ENCODE measurements around the gene CAMSAP2. TPM values are rescaled to one million over a fixed set of nuclear protein-coding genes. Genes with fewer than 3 reads are reported as not detected.

CAMSAP2 gene
- total RNA-seq, 2 experiments from 2014 or later = 2.0 to 2.4 TPM

GRCh38 chr1:200755456-200755855 is 16.8 kb downstream of the CAMSAP2 start:
- Mint-ChIP-seq H3K9me3 (no peaks in the 10 kb centered on the region), H3K27ac (no peak overlapping the region), H3K4me3 (no peak overlapping the region), H3K4me1 (peaks cover 10% of the 10 kb centered on the region), H3K36me3 (no peaks in the 10 kb centered on the region), H3K27me3 (no peaks in the 10 kb centered on the region)
- no peak for DNase-seq

- H3K9me3 Mint-ChIP-seq = no peaks in the 10 kb centered on the region
- no peak overlapping the region for H3K27ac Mint-ChIP-seq
- no peak for DNase-seq
- H3K27me3 Mint-ChIP-seq = no peaks in the 10 kb centered on the region
- peaks cover 2% of the 10 kb centered on the region for H3K4me1 Mint-ChIP-seq
- no peaks in the 10 kb centered on the region for H3K36me3 Mint-ChIP-seq
- H3K4me3 Mint-ChIP-seq = no peak overlapping the region
Observed at GRCh38 chr1:200762089-200762488, 23.4 kb downstream of the CAMSAP2 start.

- no peaks in the 10 kb centered on the region for H3K4me1 Mint-ChIP-seq
- H3K4me3 Mint-ChIP-seq = no peak overlapping the region
- H3K27me3 Mint-ChIP-seq = no peaks in the 10 kb centered on the region
- DNase-seq = no peak
- H3K36me3 Mint-ChIP-seq = peaks cover 4% of the 10 kb centered on the region
- no peaks in the 10 kb centered on the region for H3K9me3 Mint-ChIP-seq
- no peak overlapping the region for H3K27ac Mint-ChIP-seq
Observed at GRCh38 chr1:200767321-200767720, 28.6 kb downstream of the CAMSAP2 start.

GRCh38 chr1:200771625-200772555 is 33.2 kb downstream of the CAMSAP2 start:
- H3K27me3 Mint-ChIP-seq = no peaks in the 10 kb centered on the region
- H3K4me1 Mint-ChIP-seq = peaks cover 3% of the 10 kb centered on the region
- no peaks in the 10 kb centered on the region for H3K9me3 Mint-ChIP-seq
- H3K4me3 Mint-ChIP-seq = no peak overlapping the region
- H3K27ac Mint-ChIP-seq = no peak overlapping the region
- peaks cover 4% of the 10 kb centered on the region for H3K36me3 Mint-ChIP-seq
- DNase-seq = no peak

GRCh38 chr1:200774311-200774710 is 35.6 kb downstream of the CAMSAP2 start:
- no peak overlapping the region for H3K27ac Mint-ChIP-seq
- peaks cover 4% of the 10 kb centered on the region for H3K36me3 Mint-ChIP-seq
- peaks cover 3% of the 10 kb centered on the region for H3K4me1 Mint-ChIP-seq
- no peak for DNase-seq
- no peaks in the 10 kb centered on the region for H3K9me3 Mint-ChIP-seq
- no peaks in the 10 kb centered on the region for H3K27me3 Mint-ChIP-seq
- H3K4me3 Mint-ChIP-seq = no peak overlapping the region

GRCh38 chr1:200774735-200775444 is 36.2 kb downstream of the CAMSAP2 start:
- no peaks in the 10 kb centered on the region for H3K27me3 Mint-ChIP-seq
- H3K4me1 Mint-ChIP-seq = peaks cover 3% of the 10 kb centered on the region
- peaks cover 3% of the 10 kb centered on the region for H3K36me3 Mint-ChIP-seq
- H3K9me3 Mint-ChIP-seq = no peaks in the 10 kb centered on the region
- no peak overlapping the region for H3K4me3 Mint-ChIP-seq
- no peak overlapping the region for H3K27ac Mint-ChIP-seq
- DNase-seq = no peak

- Mint-ChIP-seq H3K9me3 (no peaks in the 10 kb centered on the region), H3K4me1 (peaks cover 7% of the 10 kb centered on the region), H3K4me3 (no peak overlapping the region), H3K27ac (no peak overlapping the region), H3K27me3 (no peaks in the 10 kb centered on the region), H3K36me3 (peaks cover 2% of the 10 kb centered on the region)
- no peak for DNase-seq
Observed at GRCh38 chr1:200775850-200776249, 37.2 kb downstream of the CAMSAP2 start.

- Mint-ChIP-seq H3K4me1 (peaks cover 7% of the 10 kb centered on the region), H3K27ac (no peak overlapping the region), H3K4me3 (no peak overlapping the region), H3K9me3 (no peaks in the 10 kb centered on the region), H3K27me3 (no peaks in the 10 kb centered on the region), H3K36me3 (no peaks in the 10 kb centered on the region)
- no peak for DNase-seq
Observed at GRCh38 chr1:200776949-200777348, 38.3 kb downstream of the CAMSAP2 start.

GRCh38 chr1:200778766-200779165 is 40.1 kb downstream of the CAMSAP2 start:
- Mint-ChIP-seq H3K4me3 (no peak overlapping the region), H3K4me1 (peaks cover 7% of the 10 kb centered on the region), H3K36me3 (peaks cover 8% of the 10 kb centered on the region), H3K27ac (no peak overlapping the region), H3K9me3 (peaks cover 3% of the 10 kb centered on the region), H3K27me3 (no peaks in the 10 kb centered on the region)
- DNase-seq = no peak

GRCh38 chr1:200779326-200779725 is 40.6 kb downstream of the CAMSAP2 start:
- peaks cover 3% of the 10 kb centered on the region for H3K9me3 Mint-ChIP-seq

GRCh38 chr1:200780545-200781369 is 42.1 kb downstream of the CAMSAP2 start:
- Mint-ChIP-seq H3K4me1 (peaks cover 7% of the 10 kb centered on the region), H3K9me3 (peaks cover 3% of the 10 kb centered on the region), H3K36me3 (peaks cover 10% of the 10 kb centered on the region), H3K4me3 (no peak overlapping the region), H3K27me3 (no peaks in the 10 kb centered on the region), H3K27ac (no peak overlapping the region)
- DNase-seq = no peak

More at GRCh38 chr1:200779326-200779725, 40.6 kb downstream of the CAMSAP2 start:
- peaks cover 10% of the 10 kb centered on the region for H3K36me3 Mint-ChIP-seq
- no peak overlapping the region for H3K4me3 Mint-ChIP-seq
- H3K4me1 Mint-ChIP-seq = peaks cover 7% of the 10 kb centered on the region
- DNase-seq = no peak
- no peaks in the 10 kb centered on the region for H3K27me3 Mint-ChIP-seq
- no peak overlapping the region for H3K27ac Mint-ChIP-seq

- peaks cover 10% of the 10 kb centered on the region for H3K36me3 Mint-ChIP-seq
- DNase-seq = no peak
- H3K4me3 Mint-ChIP-seq = no peak overlapping the region
- peaks cover 3% of the 10 kb centered on the region for H3K9me3 Mint-ChIP-seq
- no peak overlapping the region for H3K27ac Mint-ChIP-seq
- H3K4me1 Mint-ChIP-seq = peaks cover 4% of the 10 kb centered on the region
- no peaks in the 10 kb centered on the region for H3K27me3 Mint-ChIP-seq
Observed at GRCh38 chr1:200783926-200784325, 45.2 kb downstream of the CAMSAP2 start.

- DNase-seq = no peak
- Mint-ChIP-seq H3K27me3 (no peaks in the 10 kb centered on the region), H3K9me3 (peaks cover 3% of the 10 kb centered on the region), H3K27ac (no peak overlapping the region), H3K4me3 (no peak overlapping the region), H3K4me1 (peaks cover 4% of the 10 kb centered on the region), H3K36me3 (peaks cover 10% of the 10 kb centered on the region)
Observed at GRCh38 chr1:200784576-200784975, 45.9 kb downstream of the CAMSAP2 start.

- Mint-ChIP-seq H3K27me3 (no peaks in the 10 kb centered on the region), H3K4me3 (no peak overlapping the region), H3K4me1 (no peaks in the 10 kb centered on the region)
Observed at GRCh38 chr1:200786788-200787187, 48.1 kb downstream of the CAMSAP2 start.

GRCh38 chr1:200787896-200788387 is 49.2 kb downstream of the CAMSAP2 start:
- Mint-ChIP-seq H3K9me3 (peaks cover 6% of the 10 kb centered on the region), H3K27ac (no peak overlapping the region), H3K4me3 (no peak overlapping the region), H3K27me3 (no peaks in the 10 kb centered on the region), H3K4me1 (no peaks in the 10 kb centered on the region), H3K36me3 (peaks cover 6% of the 10 kb centered on the region)
- DNase-seq = no peak

More at GRCh38 chr1:200786788-200787187, 48.1 kb downstream of the CAMSAP2 start:
- DNase-seq = no peak
- Mint-ChIP-seq H3K27ac (no peak overlapping the region), H3K36me3 (peaks cover 10% of the 10 kb centered on the region), H3K9me3 (peaks cover 3% of the 10 kb centered on the region)
